Ovary (tissue), 9 donors: ENCODE data around the gene SMLR1. TPM values are rescaled to one million over a fixed set of nuclear protein-coding genes. Genes with fewer than 3 reads are reported as not detected.

Experiments
- DNase-seq, 5 donors: peaks; one replicate each; pipeline ENCODE4 v3.0.0-alpha.2; 2019 to 2020
- H3K27ac ChIP-seq, 2 donors: fragments of 200-600 bp; one replicate each; pipeline versions ENCODE4 v1.5.1 to v1.8.0; 2019 to 2022
- H3K27me3 ChIP-seq: fragments of 200-600 bp; one replicate; pipeline ENCODE4 v1.8.0; 2022
- H3K36me3 ChIP-seq: fragments of 200-600 bp; sonication (generic); one replicate; pipeline ENCODE4 v1.5.1; 2019
- H3K4me1 ChIP-seq: one replicate; pipeline ENCODE4 v1.8.1; 2013; ENCODE audit warnings: mild to moderate bottlenecking, moderate library complexity; ENCODE audit not compliant: insufficient read depth
- H3K4me3 ChIP-seq: fragments of 200-600 bp; sonication (generic); one replicate; pipeline ENCODE4 v1.5.1; 2017
- H3K9me3 ChIP-seq, 2 donors: fragments of 200-600 bp in 1 of 2; sonication (generic) in 1 of 2; one replicate each; pipeline versions ENCODE4 v1.5.1 to v1.8.1; 2013 to 2019; ENCODE audit warnings: mild to moderate bottlenecking in 1 of 2, moderate library complexity in 1 of 2
- EP300 ChIP-seq: sonication (generic); formaldehyde crosslinking; IDR thresholded peaks from one replicate; pipeline ENCODE4 v1.6.1; 2017; ENCODE audit warnings: antibody characterized with exemption
- POLR2A ChIP-seq: fragments of 450-650 bp; IDR thresholded peaks from one replicate; pipeline ENCODE4 v1.6.1; 2017; ENCODE audit warnings: antibody characterized with exemption, mild to moderate bottlenecking, moderate library complexity
- WGBS, 3 donors: extraction: QIAGEN DNeasy Blood & Tissue Kit in 1 of 3; methylation state at CpG; one replicate each; pipeline versions ENCODE4 v1.1.5 to v1.1.7; 2013 to 2017; 5-methylcytosine and 5-hydroxymethylcytosine counted together
- intact Hi-C, 4 donors: fragments of 100-400 bp; cut with DNase I; formaldehyde crosslinking; loops; one replicate each; pipeline versions ENCODE4 v1.11.0 to v1.15.1; 2022 to 2023
- polyA plus RNA-seq, 2 donors: library from polyadenylated mRNA; stranded (reverse); fragments of 200-250 nt in 1 of 2; fragments of 350-450 nt in 1 of 2; fragmentation: Illumina TruSeq in 1 of 2; extraction: RNeasy Lipid Tissue Mini Kit (QIAGEN cat#74804) in 1 of 2; gene quantifications; one replicate each; pipeline ENCODE4 v1.2.3, GENCODE V29; 2013 to 2014
- total RNA-seq, 7 donors: library from RNA; depleted of rRNA in 2 of 7; stranded (reverse); fragments of >200 nt in 2 of 7; fragmentation: NEBNext Ultra II Directional in 3 of 7; extraction: Animal tissue kit (Norgen Biotek cat#: 25700) in 3 of 7; gene quantifications; one replicate each; pipeline versions ENCODE4 v1.1.0 to v1.2.4, GENCODE V29; 2016 to 2023
- TF ChIP-seq, protein P1 (sequence below), 3 donors: fragments of 450-650 bp in 2 of 3; fragments of 200-600 bp in 1 of 3; IDR thresholded peaks; one replicate each; pipeline versions ENCODE4 v1.5.1 to v1.8.0; 2016 to 2022; ENCODE audit warnings: antibody characterized with exemption in 3 of 3, mild to moderate bottlenecking in 1 of 3
- donor health status: DM: no; HTN: no; CAD: no; lungs with moderate emphysema.
- donor health status: DM: no; HTN: no; CAD: no.
- donor health status: Bipolar disorder and iron deficiency.
- donor health status: DM: yes; HTN: yes; CAD: no.
- donor health status: DM: no; HTN: no; CAD: no.
- donor health status: DM: yes; HTN: yes; CAD: no.

Gene SMLR1
- total and polyA plus RNA-seq, 9 donors: 0.08 to 0.40 (median 0.16) TPM; not detected in 5

DNA sequence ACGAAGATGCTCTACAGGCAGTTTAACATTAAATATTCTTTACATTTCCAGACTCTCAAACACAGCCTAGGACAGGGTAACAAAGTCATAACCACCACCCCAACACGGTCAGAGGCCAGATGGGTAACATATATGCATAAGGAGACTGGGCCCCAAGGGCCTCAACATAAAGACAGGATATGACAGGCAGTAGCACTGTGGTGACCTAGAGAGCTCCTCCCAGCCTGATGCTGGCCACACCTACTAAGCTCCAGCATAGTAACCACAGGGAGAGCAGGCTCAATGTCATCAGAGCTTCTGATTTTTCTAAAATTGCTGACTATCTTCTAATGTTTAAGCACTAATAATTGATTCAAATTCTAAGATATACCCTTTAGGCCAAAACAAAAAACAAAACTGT lies 21.7 kb downstream of the SMLR1 start:
- Histone ChIP-seq H3K4me1 (peaks cover 3% of the 10 kb centered on the region), H3K27me3 (no peaks in the 10 kb centered on the region), H3K36me3 (no peaks in the 10 kb centered on the region), H3K27ac (no peak overlapping the region), H3K9me3 (no peaks in the 10 kb centered on the region), H3K4me3 (no peak overlapping the region)
- no peak for DNase-seq
- intact Hi-C loops: loop anchor here in 2 of 4 donors (10.0 kb wide), 2 partner anchors 484 to 524 kb away; partner anchors contain the start of gene TMEM200A (in 1 of the 2)
- no peak for TF ChIP-seq EP300
- TF ChIP-seq, protein P1, sequence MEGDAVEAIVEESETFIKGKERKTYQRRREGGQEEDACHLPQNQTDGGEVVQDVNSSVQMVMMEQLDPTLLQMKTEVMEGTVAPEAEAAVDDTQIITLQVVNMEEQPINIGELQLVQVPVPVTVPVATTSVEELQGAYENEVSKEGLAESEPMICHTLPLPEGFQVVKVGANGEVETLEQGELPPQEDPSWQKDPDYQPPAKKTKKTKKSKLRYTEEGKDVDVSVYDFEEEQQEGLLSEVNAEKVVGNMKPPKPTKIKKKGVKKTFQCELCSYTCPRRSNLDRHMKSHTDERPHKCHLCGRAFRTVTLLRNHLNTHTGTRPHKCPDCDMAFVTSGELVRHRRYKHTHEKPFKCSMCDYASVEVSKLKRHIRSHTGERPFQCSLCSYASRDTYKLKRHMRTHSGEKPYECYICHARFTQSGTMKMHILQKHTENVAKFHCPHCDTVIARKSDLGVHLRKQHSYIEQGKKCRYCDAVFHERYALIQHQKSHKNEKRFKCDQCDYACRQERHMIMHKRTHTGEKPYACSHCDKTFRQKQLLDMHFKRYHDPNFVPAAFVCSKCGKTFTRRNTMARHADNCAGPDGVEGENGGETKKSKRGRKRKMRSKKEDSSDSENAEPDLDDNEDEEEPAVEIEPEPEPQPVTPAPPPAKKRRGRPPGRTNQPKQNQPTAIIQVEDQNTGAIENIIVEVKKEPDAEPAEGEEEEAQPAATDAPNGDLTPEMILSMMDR (IDR thresholded peaks at IDR 0.05): no peak
- TF ChIP-seq POLR2A: no peak
- WGBS, 3 donors: 94 to 98% (median 97%) methylated on average over 2 of the region's 2 CpGs

DNA sequence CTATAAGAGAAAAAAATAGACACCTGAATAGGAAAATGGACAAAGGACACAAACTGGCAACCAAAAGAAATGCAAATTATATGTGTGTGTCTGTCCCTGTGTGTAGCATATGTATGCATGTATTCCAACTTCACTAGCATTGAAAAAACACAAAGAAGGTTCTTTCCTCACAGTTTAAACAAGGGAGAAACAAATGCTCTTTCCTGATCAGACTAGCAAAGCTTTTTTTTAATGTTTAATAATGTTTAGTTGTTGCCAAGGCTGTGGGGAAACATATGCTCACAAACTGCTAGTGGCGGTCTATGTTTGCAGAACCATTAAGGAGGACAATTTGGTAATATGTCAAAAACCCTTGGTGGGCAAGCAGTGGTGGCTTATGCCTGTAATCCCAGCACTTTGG lies 22.4 kb downstream of the SMLR1 start:
- WGBS, 3 donors: 97 to 100% (median 98%) methylated on average over 1 of the region's 1 CpG
- H3K27ac ChIP-seq: no peak overlapping the region
- no peaks in the 10 kb centered on the region for H3K36me3 ChIP-seq
- DNase-seq: no peak
- H3K27me3 ChIP-seq: no peaks in the 10 kb centered on the region
- intact Hi-C loops: loop anchor here in 2 of 4 donors (10.0 kb wide), 2 partner anchors 485 to 525 kb away; partner anchors contain the start of gene TMEM200A (in 1 of the 2)
- H3K4me3 ChIP-seq: no peak overlapping the region
- H3K9me3 ChIP-seq: no peaks in the 10 kb centered on the region
- TF ChIP-seq EP300 (no peak), POLR2A (no peak)
- TF ChIP-seq, protein P1 (IDR thresholded peaks at IDR 0.05): no peak
- peaks cover 3% of the 10 kb centered on the region for H3K4me1 ChIP-seq

DNA sequence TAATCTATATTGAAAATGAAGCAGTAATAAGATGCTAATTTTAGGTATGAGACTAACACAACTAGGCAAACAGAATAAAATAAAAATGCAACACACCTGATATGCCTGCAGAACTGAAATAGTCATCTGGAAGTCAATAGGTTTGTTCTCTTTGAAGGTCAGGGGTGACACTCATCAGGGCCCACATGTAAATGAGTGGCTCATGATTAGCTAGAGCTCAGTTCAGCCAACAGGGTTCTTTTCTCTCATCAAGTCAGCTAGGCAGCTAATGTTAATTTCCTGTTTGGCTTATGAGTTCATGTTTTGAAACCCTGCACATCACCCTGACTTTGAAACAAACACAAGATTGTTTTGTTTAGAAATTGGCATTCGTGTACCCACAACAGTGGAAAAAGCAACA lies 23.8 kb downstream of the SMLR1 start:
- Histone ChIP-seq H3K4me1 (peaks cover 3% of the 10 kb centered on the region), H3K9me3 (no peaks in the 10 kb centered on the region), H3K36me3 (no peaks in the 10 kb centered on the region), H3K27ac (no peak overlapping the region), H3K4me3 (no peak overlapping the region), H3K27me3 (no peaks in the 10 kb centered on the region)
- TF ChIP-seq, protein P1 (IDR thresholded peaks at IDR 0.05): no peak
- TF ChIP-seq EP300 (no peak), POLR2A (no peak)
- 41 to 68% (median 46%) methylated on average over 1 of the region's 1 CpG for WGBS, 3 donors
- intact Hi-C loops: no loop called here
- DNase-seq: no peak

DNA sequence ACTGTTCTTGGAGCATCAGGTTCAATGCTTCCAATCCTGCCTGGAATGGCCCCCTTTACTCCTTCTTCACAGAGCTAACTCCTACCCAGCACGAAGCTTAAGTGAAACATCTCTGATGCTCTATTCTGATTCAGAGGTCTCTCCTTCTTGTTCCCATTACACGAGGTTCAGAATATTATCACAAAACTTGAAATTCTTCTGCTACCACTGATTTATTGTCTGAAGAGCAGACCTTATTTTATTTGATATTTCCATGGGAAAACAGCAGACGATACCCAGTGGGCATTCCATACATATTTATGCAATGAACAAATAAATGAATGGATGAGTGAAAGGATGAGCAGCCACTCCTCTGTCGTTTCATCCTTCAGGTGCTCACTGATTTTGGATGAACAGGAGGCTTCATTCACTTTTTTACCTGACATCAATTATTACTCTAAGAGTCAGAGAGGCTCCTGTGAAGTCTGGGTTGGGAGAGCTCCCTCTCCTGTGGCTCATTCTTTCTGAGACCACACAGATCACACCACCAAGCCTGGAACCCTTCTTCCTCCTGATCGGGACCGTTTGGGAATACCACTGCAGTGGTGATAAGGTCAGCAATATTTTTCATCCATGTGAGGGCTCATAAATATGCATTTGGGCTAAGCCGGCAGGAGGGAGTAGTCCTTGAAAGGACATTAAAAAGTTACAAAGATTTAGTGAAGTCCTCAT lies 25.8 kb downstream of the SMLR1 start:
- DNase-seq: no peak
- Histone ChIP-seq H3K36me3 (no peaks in the 10 kb centered on the region), H3K4me3 (no peak overlapping the region), H3K9me3 (no peaks in the 10 kb centered on the region), H3K27me3 (peaks cover 3% of the 10 kb centered on the region), H3K27ac (no peak overlapping the region), H3K4me1 (peaks cover 1% of the 10 kb centered on the region)
- intact Hi-C loops: no loop called here
- 29 to 39% (median 34%) methylated on average over 7 of the region's 7 CpGs for WGBS, 3 donors
- no peak for TF ChIP-seq POLR2A
- TF ChIP-seq, protein P1 (IDR thresholded peaks at IDR 0.05): no peak
